AG04449 (cell line): Measurements from ENCODE around the gene SNX11.

ENCODE experiments used
- CTCF ChIA-PET: fragments of 350-600 bp; formaldehyde crosslinking; extraction: SDS; loops from one replicate; lab custom pipeline; 2021; ENCODE audit warnings: antibody characterized with exemption; lab: Yijun Ruan, JAX
- POLR2A ChIA-PET: fragments of 400-600, 350-600 bp; formaldehyde crosslinking; extraction: SDS; loops from one replicate; lab custom pipeline; 2020; ENCODE audit warnings: antibody characterized with exemption, inconsistent platforms; lab: Yijun Ruan, JAX
- DNase-seq: peaks from one replicate; pipeline ENCODE4 v3.0.0-alpha.2; 2010; ENCODE audit warnings: low read depth, low spot score
- H3K4me3 ChIP-seq: 2 replicates; pipeline ENCODE4 v1.5.1; 2011; ENCODE audit warnings: low read depth, mild to moderate bottlenecking, control low read depth, low read length
- TF ChIP-seq, protein P1 (sequence below): IDR thresholded peaks from one replicate; pipeline ENCODE4 v1.5.1; 2011; ENCODE audit warnings: mild to moderate bottlenecking, moderate library complexity, low read length, control low read depth, inconsistent platforms; ENCODE audit not compliant: insufficient read depth; ENCODE audit errors: missing control alignments

The SNX11 gene

DNA sequence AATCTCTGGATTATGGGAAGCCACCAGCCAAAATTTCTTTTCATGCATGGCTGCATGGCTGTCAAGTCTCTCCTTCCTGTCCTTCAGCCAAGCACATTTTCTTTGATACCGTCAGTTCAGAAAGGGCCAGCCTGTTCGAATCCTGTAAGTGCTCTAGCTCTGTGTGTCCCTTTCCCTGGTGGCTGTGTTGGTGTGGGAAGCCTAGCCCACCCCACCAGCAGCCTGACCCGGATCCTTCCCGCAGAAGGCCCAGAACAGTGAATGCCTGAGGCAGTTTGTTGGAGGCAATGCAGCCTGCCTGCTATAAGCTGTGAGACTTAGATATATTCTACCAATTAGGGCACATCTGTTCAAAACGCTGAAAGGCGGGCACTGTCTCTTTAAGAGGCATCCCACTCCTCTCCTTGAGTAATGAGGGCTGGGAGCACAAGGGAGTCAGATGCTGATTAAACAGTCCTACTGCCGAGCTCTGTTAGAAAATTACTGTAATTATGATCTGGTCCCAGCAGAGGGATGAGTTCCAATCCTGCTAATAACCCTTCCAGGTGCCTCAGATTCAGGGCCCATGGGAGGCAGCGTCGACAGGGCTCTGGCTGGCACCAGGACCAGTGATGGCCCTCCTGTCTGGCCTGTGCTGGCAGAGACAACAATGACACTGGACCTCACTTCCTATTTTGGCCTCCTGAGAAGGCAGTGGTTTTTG lies 18.4 kb downstream of the SNX11 start:
- TF ChIP-seq, protein P1, sequence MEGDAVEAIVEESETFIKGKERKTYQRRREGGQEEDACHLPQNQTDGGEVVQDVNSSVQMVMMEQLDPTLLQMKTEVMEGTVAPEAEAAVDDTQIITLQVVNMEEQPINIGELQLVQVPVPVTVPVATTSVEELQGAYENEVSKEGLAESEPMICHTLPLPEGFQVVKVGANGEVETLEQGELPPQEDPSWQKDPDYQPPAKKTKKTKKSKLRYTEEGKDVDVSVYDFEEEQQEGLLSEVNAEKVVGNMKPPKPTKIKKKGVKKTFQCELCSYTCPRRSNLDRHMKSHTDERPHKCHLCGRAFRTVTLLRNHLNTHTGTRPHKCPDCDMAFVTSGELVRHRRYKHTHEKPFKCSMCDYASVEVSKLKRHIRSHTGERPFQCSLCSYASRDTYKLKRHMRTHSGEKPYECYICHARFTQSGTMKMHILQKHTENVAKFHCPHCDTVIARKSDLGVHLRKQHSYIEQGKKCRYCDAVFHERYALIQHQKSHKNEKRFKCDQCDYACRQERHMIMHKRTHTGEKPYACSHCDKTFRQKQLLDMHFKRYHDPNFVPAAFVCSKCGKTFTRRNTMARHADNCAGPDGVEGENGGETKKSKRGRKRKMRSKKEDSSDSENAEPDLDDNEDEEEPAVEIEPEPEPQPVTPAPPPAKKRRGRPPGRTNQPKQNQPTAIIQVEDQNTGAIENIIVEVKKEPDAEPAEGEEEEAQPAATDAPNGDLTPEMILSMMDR, result no peak
- ChIA-PET CTCF (interaction anchor here (0.8 to 2.7 kb wide), 9 partner anchors 10 to 101 kb away, joined by 3 to 10 read pairs (median 6); no protein-coding TSS in a partner anchor), POLR2A (no interaction called here)
- H3K4me3 ChIP-seq, result no peak overlapping the region
- DNase-seq, result no peak

DNA sequence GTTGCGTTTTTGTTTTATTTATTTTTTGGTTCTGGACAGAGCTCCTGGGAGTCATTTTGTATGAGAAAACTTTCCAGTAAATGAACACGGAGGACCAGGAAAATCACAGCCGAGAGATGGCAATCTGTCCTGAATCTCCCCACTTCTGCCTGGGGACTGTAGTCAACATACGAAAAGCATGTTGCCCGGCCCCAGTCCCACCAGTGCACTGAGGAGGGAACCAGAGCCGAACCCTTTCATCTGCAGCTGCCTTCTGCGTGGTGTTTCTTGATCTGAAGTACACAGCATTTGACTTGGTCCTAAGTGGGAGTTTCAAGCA lies 18.9 kb downstream of the SNX11 start:
- POLR2A ChIA-PET, result no interaction called here
- CTCF ChIA-PET, result interaction anchor here (0.8 to 7.0 kb wide), 9 partner anchors 9 to 101 kb away, joined by 3 to 60 read pairs (median 6); no protein-coding TSS in a partner anchor

DNA sequence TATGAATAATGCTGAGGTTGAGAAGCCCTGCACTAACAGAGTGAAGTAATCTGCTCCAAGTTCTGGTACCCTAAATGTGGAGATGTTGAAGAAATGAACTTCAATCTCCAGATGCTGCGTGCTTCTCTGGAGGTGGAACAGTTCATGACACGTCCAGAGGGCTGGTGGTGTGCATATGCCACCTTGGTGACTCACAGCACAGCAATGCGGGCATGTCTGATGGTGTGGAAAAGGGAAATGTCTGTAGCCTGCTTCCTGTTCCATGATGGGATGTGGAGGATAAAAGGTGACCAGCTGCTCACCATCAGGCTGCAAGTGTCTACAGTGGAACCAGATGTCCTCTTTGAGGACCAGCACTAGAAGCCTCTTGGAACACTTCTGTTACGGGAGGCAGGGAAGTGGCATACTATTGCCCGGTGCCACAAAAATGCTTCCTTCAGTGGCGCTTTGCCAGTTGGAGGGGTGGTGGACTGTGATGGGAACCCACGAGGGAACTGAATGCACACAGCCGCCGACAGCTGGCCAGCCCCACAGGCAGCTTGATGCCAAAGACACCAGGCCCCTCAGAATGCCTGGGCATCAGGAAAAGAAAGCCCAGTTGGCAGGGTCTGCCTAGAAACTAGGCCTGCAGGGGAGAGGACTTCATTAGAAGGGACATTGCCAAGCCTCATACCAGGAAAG lies 19.9 kb downstream of the SNX11 start:
- no peak overlapping the region for H3K4me3 ChIP-seq

More for the DNA sequence above, 18.9 kb downstream of the SNX11 start:
- TF ChIP-seq, protein P1, result no peak
- DNase-seq, result no peak
- H3K4me3 ChIP-seq, result no peak overlapping the region

DNA sequence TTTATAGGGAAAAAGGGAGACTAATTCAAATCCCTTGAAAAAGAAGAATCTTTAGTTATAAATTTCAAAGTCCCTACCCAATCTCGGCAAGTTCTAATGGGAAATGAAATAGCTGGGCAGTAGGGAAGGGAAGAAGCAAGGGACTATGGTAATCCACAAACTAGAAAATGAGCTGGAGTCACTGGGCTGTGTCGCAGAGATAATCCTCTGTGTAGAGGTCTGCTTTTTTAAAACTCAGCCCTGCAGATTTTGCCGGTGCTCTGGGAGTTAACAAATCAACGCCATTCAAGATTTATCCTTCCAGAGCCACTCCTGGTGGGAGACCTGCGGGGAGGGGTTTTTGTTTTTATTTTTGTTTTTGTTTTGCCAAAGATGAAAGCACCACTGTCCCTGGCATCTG lies 20.8 kb downstream of the SNX11 start:
- TF ChIP-seq, protein P1, result no peak
- H3K4me3 ChIP-seq, result no peak overlapping the region
- no peak for DNase-seq
- ChIA-PET CTCF (interaction anchor here (1.0 to 8.5 kb wide), 8 partner anchors 11 to 150 kb away, joined by 3 to 112 read pairs (median 10); partner anchors contain the start of gene SNX11), POLR2A (no interaction called here)

More for the DNA sequence above, 19.9 kb downstream of the SNX11 start:
- CTCF ChIA-PET, result interaction anchor here (0.9 to 7.0 kb wide), 5 partner anchors 19 to 155 kb away, joined by 3 to 60 read pairs (median 4); no protein-coding TSS in a partner anchor
- no peak for DNase-seq
- TF ChIP-seq, protein P1, result no peak
- POLR2A ChIA-PET, result no interaction called here

DNA sequence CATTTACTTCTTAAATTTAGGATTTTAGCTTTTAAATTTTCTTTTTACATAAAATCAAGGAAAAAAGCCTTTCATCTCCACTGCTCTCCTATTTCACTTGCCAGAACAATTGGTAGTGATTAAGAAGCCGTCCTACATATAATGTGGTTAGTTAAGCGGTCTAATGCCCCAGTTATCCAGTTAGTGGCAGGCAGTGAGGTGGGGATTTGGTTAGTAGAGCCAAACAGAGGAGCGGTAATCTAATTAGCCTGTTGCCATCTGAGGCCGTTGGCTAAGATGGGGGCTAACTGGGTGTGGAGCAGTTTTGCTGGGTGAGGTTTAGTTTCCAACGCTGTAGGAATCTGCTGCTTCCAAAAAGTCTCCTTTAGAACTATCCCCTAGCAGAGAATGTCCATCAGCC lies 22.4 kb downstream of the SNX11 start:
- TF ChIP-seq, protein P1, result no peak
- DNase-seq, result no peak
- ChIA-PET CTCF (interaction anchor here (0.9 to 8.5 kb wide), 18 partner anchors 8 to 240 kb away, joined by 3 to 112 read pairs (median 6); partner anchors contain the start of gene SNX11), POLR2A (no interaction called here)
- H3K4me3 ChIP-seq, result no peak overlapping the region
